T-helper 17 cell (primary cell): Measurements from ENCODE around the gene PVALEF. TPM values are rescaled to one million over a fixed set of nuclear protein-coding genes. Genes with fewer than 3 reads are reported as not detected.

Experiments used
- ATAC-seq: fragments of 150-1000 bp; cut with Tn5 transposase; 2 replicates; pipeline ENCODE4 v1.10.0; 2021; ENCODE audit warnings: mild to moderate bottlenecking, moderate library complexity
- DNase-seq, 3 donors: peaks; one replicate each; pipeline versions ENCODE4 v3.0.0 to v3.0.0-alpha.2; 2020 to 2021
- H3K9me3 ChIP-seq: one replicate; pipeline ENCODE4 v1.7.0; 2013; ENCODE audit warnings: low read length, mild to moderate bottlenecking; ENCODE audit not compliant: control insufficient read depth, poor library complexity, severe bottlenecking
- H3K27ac Mint-ChIP-seq: one replicate; pipeline ENCODE4 v1.8.0; 2022; ENCODE audit warnings: mild to moderate bottlenecking, moderate library complexity, mixed read lengths
- H3K27me3 Mint-ChIP-seq: one replicate; pipeline ENCODE4 v1.8.0; 2022; ENCODE audit warnings: mixed read lengths
- H3K36me3 Mint-ChIP-seq: one replicate; pipeline ENCODE4 v1.8.0; 2022; ENCODE audit warnings: low read depth, mixed read lengths
- H3K4me1 Mint-ChIP-seq: one replicate; pipeline ENCODE4 v1.8.0; 2022; ENCODE audit warnings: mild to moderate bottlenecking, mixed read lengths
- H3K4me3 Mint-ChIP-seq: one replicate; pipeline ENCODE4 v1.8.0; 2022; ENCODE audit warnings: mild to moderate bottlenecking, moderate library complexity, mixed read lengths
- total RNA-seq, 4 donors: library from RNA in 2 of 4; stranded (reverse) in 2 of 4; gene quantifications; one replicate each; pipeline ENCODE4 v1.2.3 and lab custom pipeline; 2022 to 2026

PVALEF gene
- total RNA-seq, 2 donors from 2014 or later: not detected

DNA sequence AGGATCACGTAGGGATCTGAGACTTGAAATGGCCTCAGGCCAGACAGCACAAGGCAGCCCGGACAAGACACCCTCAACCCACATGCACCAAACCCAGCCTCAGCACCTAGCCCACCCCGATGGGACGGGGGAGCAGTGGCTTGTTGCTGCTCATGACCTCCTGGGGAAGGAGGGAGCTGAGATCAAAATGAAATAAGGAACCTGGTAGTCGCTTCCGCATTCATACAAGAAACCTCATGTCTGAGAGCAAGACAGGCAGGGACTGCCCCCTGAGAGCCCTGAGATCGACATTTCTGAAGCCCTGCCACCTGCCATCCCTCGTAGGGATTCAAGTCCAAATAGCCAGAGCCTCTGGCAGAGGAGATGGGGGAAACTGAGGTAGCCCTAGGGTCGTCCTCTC is 63.1 kb downstream of the PVALEF start:
- Mint-ChIP-seq H3K36me3 (peaks cover 12% of the 10 kb centered on the region), H3K4me1 (peaks cover 13% of the 10 kb centered on the region), H3K27me3 (no peaks in the 10 kb centered on the region), H3K27ac (no peak overlapping the region), H3K4me3 (no peak overlapping the region)
- H3K9me3 ChIP-seq: no peaks in the 10 kb centered on the region
- DNase-seq (no peak), ATAC-seq (peak; percentile 46)

DNA sequence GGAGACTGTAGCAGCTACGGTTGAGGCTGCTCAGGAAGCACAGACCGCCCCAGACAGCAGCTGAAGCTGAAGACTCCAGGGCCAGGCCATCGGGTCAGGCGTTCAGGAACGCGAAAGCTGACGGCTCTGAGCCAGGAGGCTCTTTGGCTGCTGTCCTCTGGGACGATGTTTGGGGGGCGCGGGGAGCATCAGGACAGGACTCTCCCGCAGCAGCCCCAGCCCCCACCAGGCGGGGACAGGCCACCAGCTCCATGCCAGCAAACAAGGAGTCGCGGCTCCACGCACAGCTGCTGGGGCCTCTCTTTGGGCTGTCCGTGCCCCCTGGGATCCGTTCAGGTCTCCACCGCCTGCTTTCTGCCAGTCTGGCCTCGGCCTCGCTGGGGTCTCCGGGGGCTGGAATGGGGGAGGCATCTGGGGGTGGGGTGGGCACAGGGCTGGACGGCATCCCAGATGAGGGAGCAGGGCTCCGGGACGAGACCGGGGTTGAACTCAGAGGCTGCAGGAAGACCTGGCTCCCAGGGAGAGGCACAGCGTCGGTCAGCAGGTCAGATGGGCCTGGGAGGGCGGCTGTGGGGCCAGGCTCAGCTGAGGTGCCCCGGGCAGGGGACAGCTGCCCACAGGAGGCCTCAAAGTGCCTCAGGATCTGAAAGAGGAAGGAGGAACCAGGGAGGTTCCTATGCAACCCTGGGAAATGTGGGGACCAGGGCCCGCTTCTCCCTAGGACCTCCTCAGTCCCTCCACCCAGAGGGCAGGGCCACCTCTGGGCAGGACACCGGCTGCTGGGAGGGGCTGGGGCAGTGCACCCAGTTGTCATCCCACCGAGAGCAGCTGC is 63.7 kb downstream of the PVALEF start:
- peaks cover 8% of the 10 kb centered on the region for H3K4me1 Mint-ChIP-seq
- H3K27me3 Mint-ChIP-seq: no peaks in the 10 kb centered on the region
- no peaks in the 10 kb centered on the region for H3K9me3 ChIP-seq
- no peak overlapping the region for H3K27ac Mint-ChIP-seq
- H3K36me3 Mint-ChIP-seq: peaks cover 12% of the 10 kb centered on the region
- no peak overlapping the region for H3K4me3 Mint-ChIP-seq
- DNase-seq: no peak
- no peak for ATAC-seq

DNA sequence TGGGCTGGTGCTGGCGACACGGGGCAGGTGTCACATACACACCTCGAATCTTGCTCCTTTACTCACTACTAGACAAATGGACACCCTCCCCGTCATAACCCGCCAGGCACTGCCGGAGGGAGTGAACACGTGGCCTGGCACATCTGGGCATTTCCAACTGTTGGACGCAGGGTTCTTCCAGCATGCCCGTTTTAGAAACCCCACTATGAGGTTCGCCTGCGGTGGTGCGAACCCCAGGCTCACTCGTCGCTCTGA is 64.3 kb downstream of the PVALEF start:
- no peak for DNase-seq
- ATAC-seq: no peak
- no peaks in the 10 kb centered on the region for H3K9me3 ChIP-seq
- H3K4me3 Mint-ChIP-seq: no peak overlapping the region
- peaks cover 12% of the 10 kb centered on the region for H3K36me3 Mint-ChIP-seq
- peaks cover 8% of the 10 kb centered on the region for H3K4me1 Mint-ChIP-seq
- no peak overlapping the region for H3K27ac Mint-ChIP-seq
- no peaks in the 10 kb centered on the region for H3K27me3 Mint-ChIP-seq

- no peak for DNase-seq
- ATAC-seq: no peak
- H3K27me3 Mint-ChIP-seq: no peaks in the 10 kb centered on the region
- H3K4me3 Mint-ChIP-seq: no peak overlapping the region
- peaks cover 13% of the 10 kb centered on the region for H3K4me1 Mint-ChIP-seq
- peaks cover 15% of the 10 kb centered on the region for H3K36me3 Mint-ChIP-seq
- H3K27ac Mint-ChIP-seq: no peak overlapping the region
- H3K9me3 ChIP-seq: no peaks in the 10 kb centered on the region
Measured at GRCh38 chr17:81230043-81230820, 64.9 kb downstream of the PVALEF start.

- DNase-seq: no peak
- H3K27ac Mint-ChIP-seq: no peak overlapping the region
- peaks cover 13% of the 10 kb centered on the region for H3K4me1 Mint-ChIP-seq
- H3K4me3 Mint-ChIP-seq: no peak overlapping the region
- H3K36me3 Mint-ChIP-seq: peaks cover 15% of the 10 kb centered on the region
- no peaks in the 10 kb centered on the region for H3K9me3 ChIP-seq
- no peaks in the 10 kb centered on the region for H3K27me3 Mint-ChIP-seq
- ATAC-seq: no peak
Measured at GRCh38 chr17:81231121-81231645, 65.9 kb downstream of the PVALEF start.

DNA sequence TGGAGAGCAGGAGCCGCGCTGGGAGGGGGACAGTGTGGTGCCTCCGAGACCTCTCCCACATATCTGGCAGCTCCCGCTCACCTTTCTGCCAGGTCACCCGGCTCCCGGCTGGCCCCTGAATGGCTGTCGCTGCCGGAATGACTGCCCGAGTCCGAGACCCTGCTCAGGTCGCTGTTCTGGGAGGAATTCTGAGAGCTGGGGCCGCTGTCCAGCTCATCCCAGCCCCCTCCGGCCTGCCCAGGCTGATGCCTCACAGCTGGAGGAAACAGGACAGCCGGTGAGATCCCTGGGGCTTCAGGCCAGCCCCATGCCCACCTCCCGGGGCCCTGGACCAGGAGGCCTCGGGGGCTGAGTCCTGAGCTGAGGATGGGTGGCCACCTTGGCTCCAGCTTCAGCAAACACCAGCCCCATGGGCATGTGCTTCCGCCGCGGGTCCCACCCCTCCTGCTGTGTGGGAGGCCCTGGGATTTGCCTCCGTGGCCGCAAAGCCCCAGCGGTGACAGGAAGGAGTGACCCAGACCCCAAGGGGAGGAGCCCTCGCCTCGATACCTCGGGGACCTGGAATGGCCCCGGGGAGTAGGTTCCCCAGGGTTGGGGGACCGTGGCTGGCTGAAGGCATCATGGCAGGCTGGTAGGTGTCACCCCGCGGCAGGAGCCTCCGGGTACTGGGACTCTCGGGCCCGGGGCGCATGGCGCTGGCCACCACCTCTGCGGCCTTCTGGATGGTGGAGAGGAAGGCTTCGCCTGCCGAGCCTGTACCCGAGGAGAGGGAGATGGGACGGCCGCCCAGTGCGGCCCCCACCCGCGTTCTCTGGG is 66.7 kb downstream of the PVALEF start:
- peaks cover 15% of the 10 kb centered on the region for H3K36me3 Mint-ChIP-seq
- H3K4me3 Mint-ChIP-seq: no peak overlapping the region
- H3K4me1 Mint-ChIP-seq: peaks cover 13% of the 10 kb centered on the region
- ATAC-seq (no peak), DNase-seq (peak in 1 of 3 donors; percentile 3)
- no peaks in the 10 kb centered on the region for H3K9me3 ChIP-seq
- no peak overlapping the region for H3K27ac Mint-ChIP-seq
- H3K27me3 Mint-ChIP-seq: no peaks in the 10 kb centered on the region

Other genes starting within 250 kb of the PVALEF start
- 10 to 100 TPM; 21.0 to 25.6 TPM for gene CHMP6, start 173.7 kb upstream of the PVALEF start, total RNA-seq
- gene BAIAP2, start 130.4 kb upstream of the PVALEF start, total RNA-seq: 10 to 100 TPM; 11.0 to 13.9 TPM
- gene AATK, start 714 bp downstream of the PVALEF start, total RNA-seq: 1 to 10 TPM; 1.9 to 2.2 TPM
- gene CEP131, start 57.5 kb downstream of the PVALEF start, total RNA-seq: 10 to 100 TPM in 1 of 2 donors, 1 to 10 TPM in 1; 8.2 to 10.5 TPM
- 10 to 100 TPM; 84.1 to 90.9 TPM for gene TEPSIN, start 73.5 kb downstream of the PVALEF start, total RNA-seq
- gene NDUFAF8, start 73.8 kb downstream of the PVALEF start, total RNA-seq: 10 to 100 TPM; 30.6 to 37.0 TPM
- 10 to 100 TPM; 59.4 to 98.4 TPM for gene SLC38A10, start 129.8 kb downstream of the PVALEF start, total RNA-seq
- under 1 TPM; 0.22 to 0.29 TPM for gene BAHCC1, start 229.9 kb downstream of the PVALEF start, total RNA-seq